IgD-negative memory B cell (primary cell): ENCODE data around the gene ADAT1. TPM values are rescaled to one million over a fixed set of nuclear protein-coding genes. Genes with fewer than 3 reads are reported as not detected.

Experiments
- H3K27ac Mint-ChIP-seq, 3 donors: one replicate each; pipeline ENCODE4 v1.8.0; 2020 to 2022; ENCODE audit warnings: mild to moderate bottlenecking in 3 of 3, mixed read lengths in 3 of 3, moderate library complexity in 1 of 3
- H3K27me3 Mint-ChIP-seq: one replicate; pipeline ENCODE4 v1.8.0; 2021; ENCODE audit warnings: mixed read lengths
- H3K36me3 Mint-ChIP-seq: one replicate; pipeline ENCODE4 v1.8.0; 2020; ENCODE audit warnings: mild to moderate bottlenecking, mixed read lengths
- H3K4me1 Mint-ChIP-seq, 3 donors: one replicate each; pipeline ENCODE4 v1.8.0; 2020 to 2022; ENCODE audit warnings: mixed read lengths in 3 of 3, mild to moderate bottlenecking in 1 of 3
- H3K4me3 Mint-ChIP-seq, 4 donors: one replicate each; pipeline ENCODE4 v1.8.0; 2020 to 2022; ENCODE audit warnings: mild to moderate bottlenecking in 4 of 4, mixed read lengths in 4 of 4, moderate library complexity in 3 of 4
- H3K9me3 Mint-ChIP-seq, 3 donors: one replicate each; pipeline ENCODE4 v1.8.0; 2020 to 2021; ENCODE audit warnings: mixed read lengths in 3 of 3, mild to moderate bottlenecking in 1 of 3
- polyA plus RNA-seq: library from polyadenylated mRNA; unstranded; fragments of 300-500 nt; fragmentation: Illumina TruSeq; gene quantifications from one replicate; pipeline ENCODE4 v1.2.3, GENCODE V29; 2021

Gene ADAT1
- polyA plus RNA-seq, 1 donor from 2014 or later: 39.3 TPM

DNA sequence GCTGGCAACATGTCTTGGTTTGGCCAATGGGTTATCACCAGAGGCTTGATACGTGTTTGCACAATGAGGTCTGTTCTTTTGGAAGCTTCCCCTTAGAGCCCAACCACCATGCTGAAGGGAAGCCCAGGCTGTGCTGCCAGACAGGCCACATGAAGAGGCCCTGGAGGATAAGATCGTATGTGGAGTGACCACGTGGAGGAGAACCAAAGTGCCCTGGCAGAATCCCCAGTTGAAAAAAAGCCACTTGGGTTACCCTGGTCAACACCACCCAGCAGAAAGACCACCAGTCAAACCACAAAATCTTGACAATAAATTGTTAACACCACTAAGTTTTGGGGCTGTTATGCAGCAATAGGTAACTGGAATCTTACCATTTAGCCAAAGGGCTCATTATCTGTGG, 7.0 kb upstream of the ADAT1 start:
- H3K27me3 Mint-ChIP-seq: no peaks in the 10 kb centered on the region
- H3K4me3 Mint-ChIP-seq: no peak overlapping the region
- H3K36me3 Mint-ChIP-seq: peaks cover 11% of the 10 kb centered on the region
- peaks cover 9 to 11% (median 10%) of the 10 kb centered on the region in 3 donors for H3K4me1 Mint-ChIP-seq
- no peaks in the 10 kb centered on the region for H3K9me3 Mint-ChIP-seq
- peak overlapping the region in 1 of 3 donors; percentile 76 for H3K27ac Mint-ChIP-seq

GRCh38 chr16:75629132-75629531, 6.1 kb upstream of the ADAT1 start:
- Mint-ChIP-seq H3K9me3 (no peaks in the 10 kb centered on the region), H3K27ac (peak overlapping the region in 2 of 3 donors; percentile 51 to 76)

GRCh38 chr16:75628351-75628750, 5.3 kb upstream of the ADAT1 start:
- H3K9me3 Mint-ChIP-seq: no peaks in the 10 kb centered on the region

More at GRCh38 chr16:75629132-75629531, 6.1 kb upstream of the ADAT1 start:
- Mint-ChIP-seq H3K27me3 (no peaks in the 10 kb centered on the region), H3K36me3 (peaks cover 11% of the 10 kb centered on the region), H3K4me3 (no peak overlapping the region), H3K4me1 (peaks cover 9 to 14% (median 12%) of the 10 kb centered on the region in 3 donors)

GRCh38 chr16:75627851-75628250, 4.8 kb upstream of the ADAT1 start:
- no peak overlapping the region for H3K4me3 Mint-ChIP-seq
- H3K36me3 Mint-ChIP-seq: peaks cover 7% of the 10 kb centered on the region
- no peak overlapping the region for H3K27ac Mint-ChIP-seq
- H3K4me1 Mint-ChIP-seq: peaks cover 9 to 20% (median 18%) of the 10 kb centered on the region in 3 donors
- H3K9me3 Mint-ChIP-seq: no peaks in the 10 kb centered on the region
- H3K27me3 Mint-ChIP-seq: no peaks in the 10 kb centered on the region

More at GRCh38 chr16:75628351-75628750, 5.3 kb upstream of the ADAT1 start:
- peaks cover 9 to 15% (median 14%) of the 10 kb centered on the region in 3 donors for H3K4me1 Mint-ChIP-seq
- H3K36me3 Mint-ChIP-seq: peaks cover 7% of the 10 kb centered on the region
- peak overlapping the region in 2 of 4 donors; percentile 25 to 29 for H3K4me3 Mint-ChIP-seq
- no peak overlapping the region for H3K27ac Mint-ChIP-seq
- no peaks in the 10 kb centered on the region for H3K27me3 Mint-ChIP-seq

DNA sequence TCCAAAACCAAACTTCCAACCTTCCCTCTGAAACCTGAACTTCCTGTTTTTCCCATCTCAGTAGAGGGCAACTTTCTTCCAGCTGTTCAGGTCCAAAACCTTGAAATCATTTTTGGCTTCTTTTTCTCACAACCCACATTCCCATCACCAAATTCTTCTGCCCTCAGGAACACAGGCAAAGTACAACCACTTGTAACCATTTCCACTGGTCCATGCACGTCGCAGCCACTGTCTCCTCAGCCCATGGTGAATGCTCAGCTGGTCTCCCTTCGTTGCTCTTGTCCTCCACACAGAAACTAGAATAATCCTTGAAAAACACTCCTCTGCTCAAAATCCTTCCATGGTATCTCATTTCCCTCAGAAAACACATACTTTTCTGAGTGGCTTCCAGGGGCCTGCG, 3.7 kb upstream of the ADAT1 start:
- Mint-ChIP-seq H3K27ac (peak overlapping the region in 1 of 3 donors; percentile 70), H3K27me3 (no peaks in the 10 kb centered on the region), H3K4me3 (peak overlapping the region in 1 of 4 donors; percentile 66), H3K9me3 (no peaks in the 10 kb centered on the region), H3K4me1 (peaks cover 15 to 28% (median 22%) of the 10 kb centered on the region in 3 donors), H3K36me3 (peaks cover 7% of the 10 kb centered on the region)

DNA sequence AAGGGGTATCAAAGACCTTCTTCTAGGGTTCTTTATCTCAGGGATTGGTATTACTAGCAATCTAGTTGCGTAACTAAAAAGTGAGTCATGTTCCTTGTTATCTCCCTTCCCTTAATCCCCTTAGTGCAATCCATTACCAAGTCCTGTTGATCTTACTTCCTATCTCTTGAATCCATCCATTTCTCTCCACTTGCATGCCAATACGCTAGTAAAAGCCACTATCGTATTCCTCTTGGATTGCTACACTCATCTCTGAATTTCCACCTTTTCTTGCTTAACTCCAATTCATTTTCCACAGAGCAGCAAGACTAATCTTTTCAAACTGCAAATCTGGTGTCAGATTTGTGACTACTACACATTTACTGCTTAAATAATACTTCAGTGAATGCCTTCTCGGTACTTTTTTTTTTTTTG, 1.8 kb upstream of the ADAT1 start:
- H3K4me3 Mint-ChIP-seq: peak overlapping the region in 3 of 4 donors; percentile 49 to 86 (median 50)
- no peaks in the 10 kb centered on the region for H3K9me3 Mint-ChIP-seq
- H3K36me3 Mint-ChIP-seq: peaks cover 9% of the 10 kb centered on the region
- no peaks in the 10 kb centered on the region for H3K27me3 Mint-ChIP-seq
- H3K4me1 Mint-ChIP-seq: peaks cover 32 to 42% (median 33%) of the 10 kb centered on the region in 3 donors
- H3K27ac Mint-ChIP-seq: peak overlapping the region in 2 of 3 donors; percentile 57 to 76

DNA sequence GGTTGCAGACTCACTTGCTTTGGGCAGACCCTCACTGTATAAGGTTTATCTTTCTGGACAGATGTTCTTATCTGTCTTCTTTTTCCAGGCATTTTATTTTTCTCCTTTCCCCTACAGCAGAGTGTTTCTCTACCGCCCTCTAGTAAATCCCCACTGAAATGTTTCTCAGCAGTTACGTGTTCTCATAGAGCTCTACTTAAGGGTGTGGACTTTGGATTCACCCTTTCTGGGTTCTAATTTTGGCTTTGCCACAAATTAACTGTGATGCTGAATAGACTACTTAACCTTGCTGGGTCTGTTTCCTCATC, 2.0 kb downstream of the ADAT1 start:
- Mint-ChIP-seq H3K27me3 (no peaks in the 10 kb centered on the region), H3K36me3 (peaks cover 3% of the 10 kb centered on the region), H3K4me1 (peaks cover 26 to 42% (median 31%) of the 10 kb centered on the region in 3 donors), H3K27ac (peak overlapping the region in 2 of 3 donors; percentile 82 to 88), H3K9me3 (no peaks in the 10 kb centered on the region), H3K4me3 (peak overlapping the region in 3 of 4 donors; percentile 72 to 99 (median 99))

DNA sequence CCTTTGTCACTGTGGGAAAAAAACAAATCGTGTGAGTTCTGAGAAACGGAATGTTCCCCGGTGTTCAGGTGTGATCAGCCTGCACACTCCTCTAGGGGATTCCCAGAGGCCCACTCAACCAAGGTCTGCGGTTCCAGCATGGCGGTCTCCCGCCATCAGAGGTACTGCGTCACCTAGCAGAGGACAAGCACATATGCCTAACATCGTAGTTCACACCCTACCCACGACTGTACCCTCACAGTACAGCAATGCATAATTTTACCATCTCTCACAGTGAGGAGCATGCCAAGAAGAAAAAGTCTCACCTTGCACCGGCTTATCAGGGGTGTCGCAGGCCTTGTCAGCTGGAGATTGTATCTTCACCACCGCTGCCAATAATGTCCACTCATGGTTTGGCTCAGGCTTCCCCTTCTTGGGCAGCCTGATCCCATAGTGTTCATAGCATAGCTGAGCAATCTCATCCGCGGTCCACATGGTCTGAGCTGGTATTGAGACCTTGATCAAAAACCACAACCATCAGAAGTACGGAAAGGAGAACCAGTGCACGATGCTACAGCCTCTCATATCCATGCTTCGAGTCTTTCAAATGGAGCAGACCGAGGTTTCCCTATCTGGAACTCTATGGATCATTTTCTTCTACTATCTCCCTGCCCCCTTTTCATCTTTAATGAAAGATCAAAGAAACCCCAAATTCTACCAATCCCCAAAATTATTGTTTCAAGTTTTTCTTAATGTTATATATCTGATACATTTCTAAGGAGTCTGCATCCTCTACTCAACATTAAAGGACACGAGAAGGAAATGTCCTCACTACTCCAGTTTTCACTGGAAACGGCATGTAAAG, 2.5 kb downstream of the ADAT1 start:
- Mint-ChIP-seq H3K27me3 (no peaks in the 10 kb centered on the region), H3K4me1 (peaks cover 26 to 42% (median 31%) of the 10 kb centered on the region in 3 donors), H3K36me3 (peaks cover 3% of the 10 kb centered on the region), H3K27ac (peak overlapping the region; percentile 78 to 88 (median 82)), H3K4me3 (peak overlapping the region; percentile 37 to 99 (median 60)), H3K9me3 (no peaks in the 10 kb centered on the region)

DNA sequence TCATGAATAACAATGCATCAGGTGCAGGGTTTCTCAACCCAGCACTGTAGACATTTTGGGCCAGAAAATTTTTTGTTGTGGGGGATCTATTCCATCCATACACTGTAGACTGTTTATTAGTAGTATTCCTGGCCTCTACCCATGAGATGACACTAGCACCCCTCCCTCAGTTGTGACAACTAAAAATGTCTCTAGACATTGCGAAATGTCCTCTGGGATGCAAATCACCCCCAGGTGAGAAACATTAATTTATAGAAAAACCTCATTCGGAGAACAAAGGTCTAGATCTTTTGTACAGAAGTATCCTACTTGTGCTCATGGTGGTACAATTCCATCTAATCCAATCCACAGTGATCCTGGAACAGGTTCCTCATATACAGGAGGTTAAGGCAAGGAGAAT, 4.3 kb downstream of the ADAT1 start:
- peaks cover 3% of the 10 kb centered on the region for H3K36me3 Mint-ChIP-seq
- H3K4me1 Mint-ChIP-seq: peaks cover 25 to 38% (median 30%) of the 10 kb centered on the region in 3 donors
- H3K27ac Mint-ChIP-seq: peak overlapping the region in 1 of 3 donors; percentile 57
- peak overlapping the region in 3 of 4 donors; percentile 18 to 73 (median 26) for H3K4me3 Mint-ChIP-seq
- H3K27me3 Mint-ChIP-seq: no peaks in the 10 kb centered on the region
- H3K9me3 Mint-ChIP-seq: no peaks in the 10 kb centered on the region

GRCh38 chr16:75617121-75617520, 6.0 kb downstream of the ADAT1 start:
- no peaks in the 10 kb centered on the region for H3K27me3 Mint-ChIP-seq
- peak overlapping the region in 2 of 4 donors; percentile 43 to 53 for H3K4me3 Mint-ChIP-seq
- H3K4me1 Mint-ChIP-seq: peaks cover 15 to 26% (median 24%) of the 10 kb centered on the region in 3 donors
- H3K9me3 Mint-ChIP-seq: no peaks in the 10 kb centered on the region
- peak overlapping the region in 1 of 3 donors; percentile 84 for H3K27ac Mint-ChIP-seq
- peaks cover 3% of the 10 kb centered on the region for H3K36me3 Mint-ChIP-seq

- H3K27ac Mint-ChIP-seq: peak overlapping the region; percentile 3 to 84 (median 23)
These were observed 6.5 kb downstream of the ADAT1 start for GRCh38 chr16:75616521-75617010.

GRCh38 chr16:75615619-75616018, 7.5 kb downstream of the ADAT1 start:
- no peaks in the 10 kb centered on the region for H3K9me3 Mint-ChIP-seq
- H3K27me3 Mint-ChIP-seq: no peaks in the 10 kb centered on the region
- peaks cover 3% of the 10 kb centered on the region for H3K36me3 Mint-ChIP-seq
- no peak overlapping the region for H3K27ac Mint-ChIP-seq
- H3K4me3 Mint-ChIP-seq: no peak overlapping the region
- H3K4me1 Mint-ChIP-seq: peaks cover 9 to 14% (median 14%) of the 10 kb centered on the region in 3 donors

More at GRCh38 chr16:75616521-75617010, 6.5 kb downstream of the ADAT1 start:
- Mint-ChIP-seq H3K36me3 (peaks cover 3% of the 10 kb centered on the region), H3K9me3 (no peaks in the 10 kb centered on the region), H3K4me3 (peak overlapping the region in 1 of 4 donors; percentile 33), H3K27me3 (no peaks in the 10 kb centered on the region), H3K4me1 (peaks cover 13 to 22% (median 22%) of the 10 kb centered on the region in 3 donors)

DNA sequence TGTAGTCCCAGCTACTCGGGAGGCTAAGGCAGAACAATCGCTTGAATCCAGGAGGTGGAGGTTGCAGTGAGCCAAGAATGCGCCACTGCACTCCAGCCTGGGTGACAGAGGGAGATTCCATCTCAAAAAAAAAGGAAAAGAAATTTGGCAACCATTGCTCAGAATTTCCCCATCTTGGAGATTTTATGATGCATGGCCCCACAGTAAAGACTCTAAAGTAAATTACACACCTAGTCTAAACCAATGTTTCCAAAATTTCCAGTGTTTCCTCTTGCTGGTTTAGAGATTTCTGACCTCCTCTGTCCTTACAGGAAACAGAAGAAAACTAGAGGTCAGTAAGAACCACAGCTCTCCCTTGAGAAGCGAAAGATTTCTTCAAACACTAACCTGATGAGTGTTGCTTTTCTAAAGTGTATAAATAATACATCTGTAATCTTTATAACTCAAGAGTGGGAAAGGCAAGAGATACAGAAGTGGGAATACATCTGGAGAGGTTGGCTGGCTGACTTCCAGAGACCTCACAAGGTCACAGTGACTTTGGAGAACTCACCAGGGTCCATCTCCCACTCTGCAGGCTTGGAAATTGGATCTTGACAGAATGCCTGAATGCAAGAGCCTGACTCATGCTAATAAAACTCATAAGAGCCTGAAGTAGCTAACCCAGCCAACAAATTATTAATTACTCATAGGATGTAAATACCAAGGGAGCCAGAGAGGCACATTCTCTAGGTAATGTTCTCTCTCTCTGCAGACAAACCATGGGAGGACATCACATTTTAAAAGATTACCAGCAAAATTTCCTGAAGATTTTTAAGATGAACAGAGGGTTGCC, 8.8 kb downstream of the ADAT1 start:
- Mint-ChIP-seq H3K4me1 (peaks cover 6 to 9% (median 7%) of the 10 kb centered on the region in 3 donors), H3K9me3 (no peaks in the 10 kb centered on the region), H3K27me3 (no peaks in the 10 kb centered on the region), H3K4me3 (no peak overlapping the region), H3K27ac (no peak overlapping the region), H3K36me3 (peaks cover 2% of the 10 kb centered on the region)

GRCh38 chr16:75606507-75606906, 16.6 kb downstream of the ADAT1 start:
- Mint-ChIP-seq H3K27me3 (no peaks in the 10 kb centered on the region), H3K27ac (no peak overlapping the region), H3K4me1 (peaks cover 0 to 4% (median 0%) of the 10 kb centered on the region in 3 donors), H3K36me3 (peaks cover 30% of the 10 kb centered on the region), H3K4me3 (no peak overlapping the region), H3K9me3 (peaks cover 0 to 10% (median 5%) of the 10 kb centered on the region in 3 donors)

DNA sequence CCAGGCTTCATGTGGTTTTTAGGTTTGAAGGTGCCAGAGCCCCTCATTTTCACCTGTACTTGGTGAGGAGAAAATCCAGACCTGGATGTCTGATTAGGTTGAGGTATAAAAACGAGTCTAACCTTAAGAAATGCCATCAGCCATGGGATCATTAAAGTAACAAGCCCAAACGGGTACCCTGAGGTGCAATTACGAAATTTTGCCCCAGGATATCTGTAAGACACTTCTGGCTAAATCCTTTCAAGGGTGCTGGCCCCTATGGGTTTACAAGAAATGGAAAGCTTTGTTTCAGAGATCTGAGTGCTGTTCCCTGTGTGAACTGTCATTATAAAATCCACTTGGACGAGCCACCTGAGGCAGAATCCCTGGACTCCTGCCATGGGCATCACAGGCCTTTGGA, 19.8 kb downstream of the ADAT1 start:
- no peaks in the 10 kb centered on the region for H3K27me3 Mint-ChIP-seq
- no peak overlapping the region for H3K27ac Mint-ChIP-seq
- H3K4me1 Mint-ChIP-seq: no peaks in the 10 kb centered on the region
- H3K4me3 Mint-ChIP-seq: no peak overlapping the region
- peaks cover 37% of the 10 kb centered on the region for H3K36me3 Mint-ChIP-seq
- H3K9me3 Mint-ChIP-seq: peaks cover 0 to 11% (median 5%) of the 10 kb centered on the region in 3 donors
